Activated CD4-positive, alpha-beta T cell treated with anti-CD3 and anti-CD28 coated beads for 4 hours (primary cell): ENCODE measurements around the gene TTC23.

Source experiments
- DNase-seq, 2 donors: peaks; one replicate each; pipeline ENCODE4 v3.0.0-alpha.2; 2020

TTC23 gene

DNA sequence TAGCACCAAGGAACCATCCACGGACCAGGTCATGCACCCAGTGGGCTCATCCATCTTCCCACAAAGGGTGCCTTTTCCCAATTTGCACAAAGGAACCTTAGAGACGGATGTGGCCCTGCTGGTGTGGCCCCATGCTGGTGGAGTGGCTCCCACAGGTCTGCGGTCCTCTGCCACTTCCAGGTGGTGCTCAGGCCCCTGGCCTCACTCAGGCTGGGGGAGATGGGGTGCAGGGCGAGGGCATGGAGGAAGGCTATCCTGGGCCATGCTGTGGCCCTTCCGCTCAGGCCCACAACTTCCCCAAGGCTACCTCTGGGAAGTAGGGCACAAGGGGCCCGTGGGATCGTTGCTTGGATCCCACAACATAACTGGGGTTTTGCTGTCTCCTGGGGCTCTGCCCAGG, 149.7 kb downstream of the TTC23 start:
- DNase-seq = no peak

DNA sequence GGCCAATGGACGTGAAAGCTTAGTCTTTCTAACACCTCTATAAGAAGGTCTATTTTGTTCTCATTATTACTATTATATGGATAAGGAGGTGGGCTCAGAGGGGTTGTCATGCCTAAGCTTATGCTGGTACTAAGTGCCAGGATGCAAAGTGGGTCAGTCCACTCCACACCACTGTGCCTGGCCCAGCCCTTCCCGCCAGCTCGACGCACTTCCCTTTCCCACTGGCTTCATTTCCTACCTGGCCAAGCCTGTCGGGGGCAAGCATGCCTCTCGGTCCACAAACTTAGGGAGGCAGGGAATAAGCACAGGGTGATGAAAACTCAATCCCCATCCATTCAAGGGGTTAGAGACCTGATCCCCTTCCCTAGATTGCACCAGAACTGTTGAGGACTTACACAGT, 150.4 kb downstream of the TTC23 start:
- no peak for DNase-seq

DNA sequence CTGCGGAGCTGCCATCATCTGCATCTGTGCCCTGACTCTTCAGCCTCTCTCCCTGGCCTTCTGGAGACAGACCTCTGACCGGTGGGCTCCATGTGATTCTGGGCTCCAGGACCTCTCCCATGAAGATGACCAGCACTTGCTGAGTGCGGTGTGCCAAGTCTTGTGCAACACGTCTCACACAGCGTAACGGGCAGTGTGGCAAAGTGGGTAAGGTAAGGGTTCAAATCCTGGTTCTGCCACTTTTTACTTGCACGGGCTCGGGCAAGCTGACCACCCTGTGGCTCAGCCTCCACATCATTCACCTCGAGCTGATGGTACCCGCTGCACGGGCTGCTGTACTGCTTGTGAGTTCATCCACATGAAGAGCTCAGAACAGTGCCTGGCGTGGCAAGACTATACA, 151.0 kb downstream of the TTC23 start:
- no peak for DNase-seq

DNA sequence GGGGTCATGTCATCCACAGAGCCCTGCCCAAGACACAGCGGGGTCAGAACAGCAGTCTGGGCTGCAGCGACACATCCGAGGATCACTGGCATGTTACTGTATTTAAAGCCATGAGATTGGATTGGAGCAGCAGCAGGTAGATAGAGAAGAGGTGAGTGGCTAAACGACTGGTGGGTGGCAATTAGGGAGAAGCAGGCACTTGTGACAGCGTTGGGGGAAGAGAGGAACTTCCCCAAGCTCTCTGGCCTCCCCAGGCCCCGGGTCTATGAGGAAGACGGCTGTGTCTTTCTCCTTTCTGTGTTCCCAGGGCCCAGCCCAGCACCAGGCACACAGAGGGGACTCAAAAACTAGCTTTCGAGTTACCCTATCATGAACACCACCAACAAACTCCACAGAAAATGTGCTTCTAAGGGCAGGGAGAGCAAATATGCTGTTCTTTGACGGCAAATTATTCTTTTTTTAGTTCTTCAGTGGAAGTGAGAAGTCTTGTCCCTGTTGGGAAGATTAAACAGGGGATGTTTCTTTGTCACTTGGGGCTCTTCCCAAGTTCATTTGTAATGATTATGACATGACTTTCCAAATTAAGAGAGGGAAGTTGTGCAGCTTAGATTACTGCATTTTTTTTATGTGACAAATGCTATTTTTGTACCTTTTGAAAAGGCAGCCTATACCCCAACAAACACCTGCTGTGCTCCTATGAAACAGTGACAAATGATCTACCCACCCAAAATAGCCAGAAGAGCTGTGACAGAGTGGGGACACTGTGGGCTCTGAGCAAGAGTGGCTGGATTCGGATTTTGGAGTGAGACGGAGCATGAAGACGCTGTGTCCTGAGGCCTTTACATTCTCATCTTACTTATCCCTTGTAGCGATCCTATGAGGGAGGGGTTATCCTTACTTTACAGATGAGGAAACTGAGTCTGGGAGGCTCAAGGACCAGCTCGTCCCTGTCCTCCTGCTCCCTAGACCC, 151.7 kb downstream of the TTC23 start:
- no peak for DNase-seq

DNA sequence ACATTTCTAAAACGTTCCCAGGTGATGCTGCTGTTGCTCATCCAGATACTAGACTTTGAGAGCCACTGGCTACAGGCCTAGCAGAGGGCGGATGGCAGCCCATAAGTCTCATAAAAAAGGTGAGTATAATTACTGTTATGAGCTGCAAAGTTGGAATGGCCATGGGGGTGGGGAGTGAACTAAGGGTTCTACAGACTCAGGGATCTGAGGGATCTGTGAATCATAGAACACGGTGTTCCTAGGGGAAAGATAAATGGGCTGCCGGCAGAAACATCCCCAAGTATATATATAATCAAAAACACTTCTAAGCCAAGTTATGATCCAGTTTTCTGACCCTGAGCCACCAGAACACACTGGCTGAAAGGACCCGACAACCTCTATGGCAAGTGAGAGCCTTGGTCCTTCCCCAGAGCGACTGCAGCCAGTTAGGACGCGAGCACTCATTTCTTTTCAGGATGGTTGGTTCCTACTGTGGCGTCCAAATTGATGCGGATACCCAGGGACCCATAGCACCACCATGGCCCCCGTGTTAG, 152.4 kb downstream of the TTC23 start:
- no peak for DNase-seq

DNA sequence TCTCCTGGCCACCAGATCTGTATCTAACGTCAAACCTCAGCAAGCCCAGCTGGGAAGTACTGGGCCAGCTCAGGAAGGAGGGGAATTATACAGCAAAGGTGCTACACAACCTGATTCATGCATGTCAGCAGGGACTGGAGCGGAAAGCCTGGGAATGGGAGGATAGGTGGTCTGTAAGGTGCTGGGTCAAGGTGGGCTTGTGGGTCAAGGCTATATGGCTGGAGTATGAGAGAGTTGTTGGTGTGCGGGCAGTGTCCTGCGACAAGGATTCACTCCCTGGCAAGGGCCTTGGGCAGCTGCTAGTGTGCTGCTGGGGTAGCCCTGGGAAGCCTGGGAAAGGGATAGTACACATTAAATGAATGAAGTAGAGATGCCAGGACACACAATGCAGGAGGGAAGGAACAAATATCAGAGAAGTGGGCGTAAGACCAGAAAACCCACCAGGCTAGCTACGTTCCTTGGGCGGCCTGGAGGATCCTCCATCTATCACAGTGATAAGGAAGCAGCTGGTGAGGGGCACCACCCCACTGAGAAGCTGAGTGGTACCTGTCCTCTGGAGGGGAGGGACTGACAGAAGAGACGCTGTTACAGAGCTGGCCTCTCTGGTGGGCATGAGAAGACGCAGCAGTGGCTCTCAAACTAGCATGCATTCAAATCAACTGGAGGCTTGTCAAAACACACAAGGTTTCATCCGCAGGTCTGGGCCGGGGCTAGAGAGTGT, 153.0 kb downstream of the TTC23 start:
- DNase-seq = no peak

DNA sequence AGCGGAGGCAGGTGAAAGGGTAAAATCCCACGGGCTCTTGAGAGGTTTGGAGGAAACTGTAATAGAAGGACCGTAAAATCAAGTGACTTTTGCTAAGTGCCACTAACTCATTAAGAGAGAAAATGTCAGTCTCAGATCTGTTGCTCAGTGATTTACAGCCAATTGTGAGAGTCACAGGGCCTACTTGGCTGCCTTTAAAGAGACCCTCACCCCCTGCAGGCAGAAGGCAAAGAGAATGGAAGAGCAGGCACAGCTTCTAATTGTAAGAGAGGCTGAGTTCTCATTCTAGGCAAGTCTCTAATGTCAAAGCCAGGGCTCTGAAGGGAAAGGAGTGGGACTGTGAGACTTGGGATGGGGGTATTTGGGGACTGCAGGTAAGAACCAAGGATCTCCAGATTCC, 153.8 kb downstream of the TTC23 start:
- DNase-seq = no peak

DNA sequence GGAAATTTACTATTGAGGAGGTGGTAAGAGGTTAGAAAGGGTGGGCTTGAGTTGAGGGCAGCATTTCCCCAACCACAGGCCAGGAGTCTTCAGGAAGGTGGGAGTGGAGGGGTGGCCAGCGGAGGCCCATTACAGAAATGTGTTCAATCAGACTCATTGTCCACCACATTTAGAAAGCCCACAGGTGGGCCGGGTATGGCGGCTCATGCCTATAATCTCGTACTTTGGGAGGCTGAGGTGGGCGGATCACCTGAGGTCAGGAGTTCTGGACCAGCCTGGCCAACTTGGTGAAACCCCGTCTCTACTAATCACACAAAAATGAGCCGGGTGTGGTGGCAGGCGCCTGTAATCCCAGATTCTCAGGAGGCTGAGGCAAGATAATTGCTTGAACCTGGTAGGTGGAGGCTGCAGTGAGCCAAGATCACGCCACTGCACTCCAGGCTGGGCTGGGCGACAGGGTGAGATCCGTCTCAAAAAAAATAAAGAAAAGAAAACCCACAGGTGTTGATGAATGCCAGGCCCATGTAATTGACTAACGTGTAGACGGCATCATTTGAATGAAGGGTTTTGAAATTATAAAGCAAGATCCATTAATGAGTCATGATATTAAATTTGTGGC, 156.7 kb downstream of the TTC23 start:
- DNase-seq = no peak

DNA sequence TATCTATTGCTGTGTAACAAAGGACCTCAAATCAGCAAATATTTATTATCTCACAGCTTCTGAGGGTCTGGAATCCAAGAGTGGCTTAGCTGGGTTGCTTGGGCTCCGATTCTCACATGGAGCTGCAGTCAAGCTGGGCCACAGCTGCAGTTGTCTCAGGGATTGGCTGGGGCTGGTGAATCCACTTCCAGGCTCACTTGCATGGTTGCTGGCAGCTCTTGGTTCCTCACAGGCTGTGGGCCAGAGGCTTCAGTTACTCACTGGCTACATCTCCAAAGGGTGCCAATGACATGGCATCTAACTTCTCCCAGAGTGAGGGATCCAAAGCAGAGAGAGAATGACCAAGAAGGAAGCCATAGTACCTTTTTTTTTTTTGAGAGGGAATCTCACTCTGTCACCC, 158.4 kb downstream of the TTC23 start:
- DNase-seq = no peak

DNA sequence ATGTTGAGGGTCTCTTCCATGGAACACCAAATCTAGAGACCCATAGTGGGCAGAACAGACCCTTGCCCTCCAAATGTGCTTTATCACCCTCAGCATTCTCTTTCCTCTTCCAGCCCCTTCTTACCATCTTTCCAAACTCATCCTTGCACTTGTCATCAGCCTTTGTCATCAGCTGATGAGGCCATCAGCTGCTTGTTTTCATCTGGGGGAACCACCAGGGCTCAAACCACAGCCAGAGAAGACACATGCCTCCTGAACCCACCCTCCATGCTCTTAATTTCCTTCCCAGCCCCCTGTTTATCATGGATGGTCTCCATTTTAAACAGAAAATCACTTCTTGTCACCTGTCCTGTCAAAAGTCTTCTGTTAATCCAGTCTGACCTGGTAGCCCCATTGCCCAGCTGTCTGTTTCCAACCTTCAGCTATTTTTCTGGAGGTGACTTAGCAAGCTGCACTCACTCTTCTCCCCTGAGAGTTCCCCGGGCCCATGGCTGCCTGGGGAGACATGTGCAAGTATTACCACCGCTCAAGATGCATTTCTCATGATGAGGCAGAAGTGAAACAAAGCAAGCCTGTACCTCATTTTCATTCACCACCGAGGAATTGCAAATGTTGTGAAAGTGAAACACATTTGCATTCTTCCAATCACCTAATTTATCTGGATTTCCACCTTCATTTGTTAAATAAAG, 159.2 kb downstream of the TTC23 start:
- no peak for DNase-seq

DNA sequence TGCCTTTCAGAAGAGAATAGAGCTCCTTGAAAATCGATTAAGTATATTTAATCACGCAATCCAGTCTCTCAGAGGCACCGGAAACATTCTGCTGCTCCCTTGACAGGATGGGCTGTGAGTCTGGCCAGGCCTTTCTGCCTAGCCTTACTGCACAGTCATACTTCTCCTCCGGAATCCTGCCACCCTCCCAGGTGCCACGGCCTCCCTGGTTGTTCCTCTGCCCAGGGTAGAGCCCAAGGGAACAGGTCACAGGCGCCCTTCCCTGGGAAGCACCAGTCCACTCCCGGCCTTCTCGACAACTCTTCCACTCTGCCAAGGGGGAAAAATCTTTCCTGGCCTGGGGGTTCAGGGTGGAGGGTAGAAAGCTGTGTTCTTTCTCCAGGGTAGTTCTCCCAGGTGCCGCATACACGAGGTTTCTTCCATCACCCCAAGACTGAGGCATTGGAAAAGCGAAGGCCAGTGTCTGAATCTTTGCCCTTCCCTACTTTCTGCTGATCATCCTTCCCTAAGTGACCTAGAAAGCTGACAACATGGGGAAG, 161.9 kb downstream of the TTC23 start:
- no peak for DNase-seq

DNA sequence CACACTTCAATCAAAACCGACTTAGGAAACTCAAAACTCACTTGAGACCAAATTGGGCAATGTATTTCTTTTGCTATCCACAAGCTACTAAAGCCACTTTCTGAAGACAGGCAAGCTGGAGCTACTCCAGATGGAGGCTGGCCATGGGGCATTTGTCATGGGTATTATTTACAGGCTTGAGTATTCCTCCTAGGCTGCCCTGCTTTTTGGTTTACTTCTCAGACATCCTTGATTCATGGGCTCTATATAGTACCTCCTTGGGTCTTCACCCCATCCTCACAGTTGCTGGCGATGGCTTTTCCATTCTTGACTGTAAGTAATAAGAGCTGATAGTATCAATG, 163.1 kb downstream of the TTC23 start:
- DNase-seq = no peak
